Thyroid gland (tissue), 4 donors: Measurements from ENCODE around the gene MCCD1. TPM values are rescaled to one million over a fixed set of nuclear protein-coding genes. Genes with fewer than 3 reads are reported as not detected.

Experiments
- DNase-seq, 2 donors: peaks; one replicate each; pipeline ENCODE4 v3.0.0-alpha.2; 2019
- H3K27ac ChIP-seq, 3 donors: fragments of 200-600 bp; sonication (generic); 1 replicate in 2 of 3; 2 replicates in 1 of 3; pipeline ENCODE4 v1.5.1; 2016 to 2019; ENCODE audit warnings: mild to moderate bottlenecking in 1 of 3, moderate library complexity in 1 of 3
- H3K27me3 ChIP-seq: fragments of 200-600 bp; sonication (generic); one replicate; pipeline ENCODE4 v1.5.1; 2019
- H3K36me3 ChIP-seq, 2 donors: fragments of 200-600 bp; sonication (generic); one replicate each; pipeline ENCODE4 v1.5.1; 2016 to 2019
- H3K4me1 ChIP-seq, 2 donors: fragments of 200-600 bp; sonication (generic); one replicate each; pipeline ENCODE4 v1.5.1; 2017 to 2019
- H3K4me3 ChIP-seq, 3 donors: fragments of 200-600 bp; sonication (generic); replicated peaks in 1 of 3; 1 replicate in 2 of 3; 2 replicates in 1 of 3; pipeline ENCODE4 v1.5.1; 2016; ENCODE audit warnings: mild to moderate bottlenecking in 1 of 3
- H3K9me3 ChIP-seq: fragments of 200-600 bp; sonication (generic); one replicate; pipeline ENCODE4 v1.5.1; 2017
- POLR2A ChIP-seq, 2 donors: fragments of 450-650 bp; IDR thresholded peaks; one replicate each; pipeline ENCODE4 v1.6.1; 2017; ENCODE audit warnings: antibody characterized with exemption in 2 of 2, mild to moderate bottlenecking in 2 of 2, moderate library complexity in 1 of 2
- WGBS, 2 donors: methylation state at CpG; one replicate each; pipeline ENCODE4 v1.1.5; 2017; 5-methylcytosine and 5-hydroxymethylcytosine counted together
- intact Hi-C: fragments of 100-400 bp; cut with DNase I; formaldehyde crosslinking; loops from one replicate; pipeline ENCODE4 v1.15.1; 2023
- total RNA-seq, 4 donors: library from RNA; depleted of rRNA; stranded (reverse); fragments of >200 nt; gene quantifications; one replicate each; pipeline ENCODE4 v1.2.3, GENCODE V29; 2016
- TF ChIP-seq, protein P1 (sequence below), 6 experiments: fragments of 200-600 bp in 3 of 6; fragments of 450-650 bp in 3 of 6; sonication (generic) in 3 of 6; IDR thresholded peaks; one replicate each; pipeline ENCODE4 v1.5.1; 2016 to 2019; ENCODE audit warnings: antibody characterized with exemption in 6 of 6, mild to moderate bottlenecking in 2 of 6, inconsistent platforms in 1 of 6, moderate library complexity in 1 of 6

MCCD1 gene
- total RNA-seq, 4 donors from 2014 or later: not detected

DNA sequence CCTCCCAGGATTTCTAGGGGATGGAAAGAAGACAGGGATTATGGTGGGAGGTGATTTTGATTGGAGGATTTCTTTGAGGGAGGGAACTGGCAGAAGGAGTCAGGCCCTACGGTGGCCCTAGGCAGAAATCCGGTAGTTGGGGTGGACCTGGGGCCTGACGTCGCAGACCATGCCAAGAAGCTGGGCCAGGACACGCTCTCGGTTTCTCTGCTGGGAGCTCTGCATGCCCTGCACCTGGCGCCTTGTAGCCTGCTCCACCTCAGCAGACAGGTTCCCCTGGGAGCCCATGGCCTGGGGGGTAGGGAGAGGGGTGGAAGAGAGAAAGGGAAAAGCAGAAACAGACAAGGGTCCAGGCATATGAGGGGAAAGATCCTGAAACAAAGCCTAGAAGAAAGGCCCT lies 16.5 kb downstream of the MCCD1 start:
- no peak for DNase-seq
- TF ChIP-seq, protein P1, sequence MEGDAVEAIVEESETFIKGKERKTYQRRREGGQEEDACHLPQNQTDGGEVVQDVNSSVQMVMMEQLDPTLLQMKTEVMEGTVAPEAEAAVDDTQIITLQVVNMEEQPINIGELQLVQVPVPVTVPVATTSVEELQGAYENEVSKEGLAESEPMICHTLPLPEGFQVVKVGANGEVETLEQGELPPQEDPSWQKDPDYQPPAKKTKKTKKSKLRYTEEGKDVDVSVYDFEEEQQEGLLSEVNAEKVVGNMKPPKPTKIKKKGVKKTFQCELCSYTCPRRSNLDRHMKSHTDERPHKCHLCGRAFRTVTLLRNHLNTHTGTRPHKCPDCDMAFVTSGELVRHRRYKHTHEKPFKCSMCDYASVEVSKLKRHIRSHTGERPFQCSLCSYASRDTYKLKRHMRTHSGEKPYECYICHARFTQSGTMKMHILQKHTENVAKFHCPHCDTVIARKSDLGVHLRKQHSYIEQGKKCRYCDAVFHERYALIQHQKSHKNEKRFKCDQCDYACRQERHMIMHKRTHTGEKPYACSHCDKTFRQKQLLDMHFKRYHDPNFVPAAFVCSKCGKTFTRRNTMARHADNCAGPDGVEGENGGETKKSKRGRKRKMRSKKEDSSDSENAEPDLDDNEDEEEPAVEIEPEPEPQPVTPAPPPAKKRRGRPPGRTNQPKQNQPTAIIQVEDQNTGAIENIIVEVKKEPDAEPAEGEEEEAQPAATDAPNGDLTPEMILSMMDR (IDR thresholded peaks at IDR 0.05): no peak
- no peak for TF ChIP-seq POLR2A (IDR thresholded peaks at IDR 0.05)
- WGBS, 2 donors: 77 to 79% methylated on average over 7 of the region's 7 CpGs
- intact Hi-C loops: loop anchor here (5.0 to 10.0 kb wide), 2 partner anchors 50 to 52 kb away; partner anchors contain the start of gene MICB
- H3K27me3 ChIP-seq: no peaks in the 10 kb centered on the region
- H3K4me1 ChIP-seq: peaks cover 21 to 24% of the 10 kb centered on the region in 2 donors
- no peaks in the 10 kb centered on the region for H3K9me3 ChIP-seq
- H3K36me3 ChIP-seq: peaks cover 2 to 16% of the 10 kb centered on the region in 2 donors
- H3K27ac ChIP-seq: no peak overlapping the region
- H3K4me3 ChIP-seq: no peak overlapping the region

DNA sequence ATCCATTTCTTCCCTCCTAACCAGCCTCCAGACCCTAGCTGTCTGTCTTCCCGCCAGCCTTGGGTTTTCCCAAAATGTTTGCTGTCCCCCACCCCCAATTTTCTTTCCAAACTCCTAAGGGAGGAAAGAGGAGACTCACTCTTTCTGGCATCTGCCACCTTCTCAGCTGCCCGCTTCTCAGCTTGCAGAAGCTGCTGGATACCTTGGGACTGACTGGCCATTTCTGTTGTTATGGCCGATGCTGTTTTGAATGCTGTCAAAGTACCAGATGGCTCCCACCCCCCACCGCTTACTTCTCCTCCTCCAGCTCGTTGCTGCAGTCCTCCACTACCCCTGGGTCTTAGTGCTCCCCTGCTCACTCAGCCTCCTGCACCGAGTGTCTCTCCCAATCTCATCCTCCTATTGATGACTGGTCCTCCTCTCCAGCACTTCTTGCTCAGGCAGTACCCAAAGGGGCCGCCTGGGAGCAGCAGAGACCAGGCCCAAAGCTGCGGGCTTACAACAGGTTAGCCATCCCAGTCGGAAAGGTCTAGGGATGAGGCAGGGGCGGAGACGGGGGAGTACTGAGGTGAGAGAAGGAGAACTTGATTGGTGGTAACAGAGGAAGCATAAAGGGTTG lies 17.7 kb downstream of the MCCD1 start, which contains the start of gene ATP6V1G2:
Gene ATP6V1G2, minus strand, starts transcription at position 270 of the 619 bp plus-strand sequence. Its CDS starts 49 bp downstream, at position 221.
- Histone ChIP-seq H3K4me1 (peaks cover 17 to 18% of the 10 kb centered on the region in 2 donors), H3K27ac (peak within 1 kb of the TSS; percentile 66 to 85 (median 66)), H3K4me3 (peak within 1 kb of the TSS in 2 of 3 donors; percentile 7 to 25), H3K27me3 (no peaks in the 10 kb centered on the region), H3K36me3 (peaks cover 4 to 22% of the 10 kb centered on the region in 2 donors), H3K9me3 (no peaks in the 10 kb centered on the region)
- intact Hi-C loops: loop anchor here (5.0 to 10.0 kb wide), 2 partner anchors 51 to 52 kb away; partner anchors contain the start of gene MICB
- peak; percentile 90 for DNase-seq
- no peak for TF ChIP-seq POLR2A (IDR thresholded peaks at IDR 0.05)
- TF ChIP-seq, protein P1 (IDR thresholded peaks at IDR 0.05): peak; percentile 72 to 98 (median 97)
- WGBS, 2 donors: 5 to 6% methylated on average over 11 of the region's 11 CpGs

DNA sequence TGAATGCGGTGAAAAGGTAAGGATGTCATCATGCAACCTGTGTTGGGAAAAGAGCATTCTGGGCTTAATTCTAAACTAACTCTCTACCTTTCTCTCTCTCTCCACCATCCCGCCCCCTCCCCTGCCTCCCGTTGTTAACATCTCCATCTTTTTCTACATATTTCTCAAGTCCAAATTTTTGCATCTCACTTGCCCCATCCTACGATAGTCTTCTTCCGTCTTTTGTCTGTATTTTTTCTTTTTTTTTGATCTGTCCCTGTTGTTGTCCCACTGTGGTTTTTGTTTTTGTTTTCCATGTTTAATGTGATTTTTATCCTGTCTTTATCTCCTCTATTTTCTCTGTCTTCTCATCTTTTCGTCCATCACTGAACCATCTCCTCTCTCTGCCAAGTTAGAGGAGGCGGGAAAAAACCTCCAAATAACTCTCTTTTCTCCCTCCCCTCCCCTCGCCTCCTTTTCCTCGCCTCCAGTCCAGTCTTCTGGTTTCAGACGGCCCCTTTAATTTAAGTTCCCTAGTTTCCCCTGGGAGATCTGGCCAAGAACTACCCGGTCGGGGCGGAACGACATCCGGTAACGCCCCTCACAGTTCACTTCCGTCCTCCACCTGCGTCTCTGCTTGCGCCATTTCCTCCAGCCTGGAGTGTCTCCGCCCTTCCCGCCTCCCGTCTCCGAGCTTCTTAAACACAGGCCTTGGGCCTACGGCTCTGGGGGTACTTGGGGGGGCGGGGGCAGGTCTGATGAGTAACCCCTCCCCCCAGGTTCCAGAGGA lies 18.4 kb downstream of the MCCD1 start, which contains the start of gene NFKBIL1:
Gene NFKBIL1, plus strand, starts transcription at position 651 of the 769 bp plus-strand sequence. Its CDS starts 87 bp downstream, at position 738.
- Histone ChIP-seq H3K4me1 (peaks cover 17 to 18% of the 10 kb centered on the region in 2 donors), H3K36me3 (peaks cover 4 to 22% of the 10 kb centered on the region in 2 donors), H3K9me3 (no peaks in the 10 kb centered on the region), H3K4me3 (peak within 1 kb of the TSS in 2 of 3 donors; percentile 7 to 25), H3K27ac (peak within 1 kb of the TSS; percentile 66 to 85 (median 66)), H3K27me3 (no peaks in the 10 kb centered on the region)
- WGBS, 2 donors: 0 to 1% methylated on average over 24 to 25 of the region's 25 CpGs
- TF ChIP-seq, protein P1 (IDR thresholded peaks at IDR 0.05): no peak
- peak in 1 of 2 donors; percentile 68 for TF ChIP-seq POLR2A (IDR thresholded peaks at IDR 0.05)
- DNase-seq: peak; percentile 96
- intact Hi-C loops: loop anchor here (5.0 to 10.0 kb wide), 2 partner anchors 50 to 52 kb away; partner anchors contain the start of gene MICB

DNA sequence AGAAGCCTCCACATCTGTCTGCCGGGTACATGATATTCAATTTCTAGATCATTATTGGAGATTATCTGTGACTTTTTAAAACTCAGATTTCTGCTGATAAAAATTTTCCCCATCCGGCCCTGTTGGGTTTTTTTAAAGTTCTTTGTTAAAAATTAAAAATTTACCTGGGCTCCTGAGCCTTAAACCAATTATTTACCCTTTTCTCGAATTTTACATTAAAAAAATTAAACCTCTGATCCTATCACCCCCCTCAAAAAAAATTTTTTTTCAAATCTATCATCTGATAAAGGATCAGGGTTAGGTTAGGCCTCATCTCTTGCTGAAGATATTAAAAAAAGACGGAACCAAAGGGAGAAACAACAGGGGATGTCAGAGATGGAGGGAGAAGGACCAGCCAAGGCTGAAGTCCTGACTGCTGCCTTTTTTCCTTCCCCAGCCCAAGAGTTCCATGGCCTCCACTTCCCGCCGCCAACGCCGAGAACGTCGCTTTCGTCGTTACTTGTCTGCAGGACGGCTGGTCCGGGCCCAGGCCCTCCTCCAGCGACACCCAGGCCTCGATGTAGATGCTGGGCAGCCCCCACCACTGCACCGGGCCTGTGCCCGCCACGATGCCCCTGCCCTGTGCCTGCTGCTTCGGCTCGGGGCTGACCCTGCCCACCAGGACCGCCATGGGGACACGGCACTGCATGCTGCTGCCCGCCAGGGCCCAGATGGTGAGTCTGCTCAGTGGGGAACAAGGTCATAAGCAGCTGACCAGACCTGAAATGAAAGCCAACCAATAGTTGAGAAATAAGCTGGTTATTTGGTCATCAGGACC lies 19.2 kb downstream of the MCCD1 start:
- TF ChIP-seq, protein P1 (IDR thresholded peaks at IDR 0.05): no peak
- no peak for TF ChIP-seq POLR2A (IDR thresholded peaks at IDR 0.05)

More for the DNA sequence above, 19.2 kb downstream of the MCCD1 start:
- Histone ChIP-seq H3K4me1 (peaks cover 13 to 14% of the 10 kb centered on the region in 2 donors), H3K9me3 (no peaks in the 10 kb centered on the region), H3K27ac (peak overlapping the region; percentile 66 to 85 (median 66)), H3K4me3 (peak overlapping the region in 2 of 3 donors; percentile 7 to 25), H3K27me3 (no peaks in the 10 kb centered on the region), H3K36me3 (peaks cover 4 to 22% of the 10 kb centered on the region in 2 donors)
- peak in 1 of 2 donors; percentile 12 for DNase-seq
- 72 to 78% methylated on average over 18 to 24 of the region's 24 CpGs for WGBS, 2 donors
- intact Hi-C loops: loop anchor here (5.0 to 10.0 kb wide), 2 partner anchors 49 to 53 kb away; partner anchors contain the start of gene MICB
